OCI-M1 (cell line): ENCODE results near the gene RBM28.

Experiments
- DNase-seq: peaks from one replicate; lab custom pipeline; 2025; lab: John Stamatoyannopoulos, UW

Gene RBM28

GRCh38 chr7:128260069-128260795 lies 83.5 kb downstream of the RBM28 start:
- no peak for DNase-seq

- peak; percentile 78 for DNase-seq
Observed at GRCh38 chr7:128259131-128260061, 84.3 kb downstream of the RBM28 start.

- DNase-seq, result no peak
Observed at GRCh38 chr7:128257458-128257857, 86.2 kb downstream of the RBM28 start.

GRCh38 chr7:128255271-128255670 lies 88.4 kb downstream of the RBM28 start:
- no peak for DNase-seq

GRCh38 chr7:128254470-128254869 lies 89.2 kb downstream of the RBM28 start:
- no peak for DNase-seq

- no peak for DNase-seq
Observed at GRCh38 chr7:128253701-128254100, 90.0 kb downstream of the RBM28 start.

GRCh38 chr7:128251337-128251736 lies 92.4 kb downstream of the RBM28 start:
- DNase-seq, result no peak
